H9 (cell line): ENCODE measurements around the gene FAM117A. TPM values are rescaled to one million over a fixed set of nuclear protein-coding genes. Genes with fewer than 3 reads are reported as not detected.

Experiments used
- DNase-seq: peaks from one replicate; pipeline ENCODE4 v3.0.0-alpha.2; 2017
- H2AFZ ChIP-seq: one replicate; pipeline ENCODE4 v1.6.1; 2013; ENCODE audit warnings: mild to moderate bottlenecking, low read length, control low read depth, moderate library complexity
- H2AK5ac ChIP-seq: 2 replicates; pipeline ENCODE4 v1.6.1; 2013; ENCODE audit warnings: low read length, control low read depth, mixed read lengths; ENCODE audit not compliant: insufficient read length
- H2BK120ac ChIP-seq: one replicate; pipeline ENCODE4 v1.6.1; 2013; ENCODE audit warnings: low read depth, mild to moderate bottlenecking, low read length, control low read depth, inconsistent platforms; ENCODE audit not compliant: poor library complexity, severe bottlenecking
- H2BK12ac ChIP-seq: 2 replicates; pipeline ENCODE4 v1.6.1; 2013; ENCODE audit warnings: low read length, control low read depth, mixed read lengths, low read depth; ENCODE audit not compliant: insufficient read length
- H2BK15ac ChIP-seq: 2 replicates; pipeline ENCODE4 v1.6.1; 2013; ENCODE audit warnings: low read depth, low read length, control low read depth
- H2BK20ac ChIP-seq: one replicate; pipeline ENCODE4 v1.6.1; 2013; ENCODE audit warnings: low read depth, mild to moderate bottlenecking, low read length, control low read depth, inconsistent platforms; ENCODE audit not compliant: poor library complexity, severe bottlenecking
- H2BK5ac ChIP-seq: 2 replicates; pipeline ENCODE4 v1.6.1; 2013; ENCODE audit warnings: low read length, control low read depth, mixed read lengths; ENCODE audit not compliant: insufficient read length
- H3K14ac ChIP-seq: 2 replicates; pipeline ENCODE4 v1.6.1; 2013; ENCODE audit warnings: low read length, control low read depth; ENCODE audit not compliant: insufficient read depth
- H3K18ac ChIP-seq: 2 replicates; pipeline ENCODE4 v1.6.1; 2013; ENCODE audit warnings: low read depth, mild to moderate bottlenecking, mixed read lengths, low read length, control low read depth; ENCODE audit not compliant: insufficient read length
- H3K23ac ChIP-seq: 2 replicates; pipeline ENCODE4 v1.6.1; 2013; ENCODE audit warnings: low read length, control low read depth, mixed read lengths, low read depth; ENCODE audit not compliant: insufficient read length
- H3K23me2 ChIP-seq: 2 replicates; pipeline ENCODE4 v1.6.1; 2013; ENCODE audit warnings: low read depth, mild to moderate bottlenecking, mixed read lengths, low read length, control low read depth; ENCODE audit not compliant: insufficient read length, poor library complexity, severe bottlenecking
- H3K27ac ChIP-seq: 2 replicates; pipeline ENCODE4 v1.5.1; 2013; ENCODE audit warnings: low read length, control low read depth, mixed read lengths, low read depth; ENCODE audit not compliant: insufficient read length
- H3K27me3 ChIP-seq: 2 replicates; pipeline ENCODE4 v1.6.1; 2013; ENCODE audit warnings: low read length, control low read depth, inconsistent platforms; ENCODE audit not compliant: insufficient read depth
- H3K4ac ChIP-seq: 2 replicates; pipeline ENCODE4 v1.6.1; 2013; ENCODE audit warnings: low read depth, mild to moderate bottlenecking, control low read depth, inconsistent platforms, low read length, moderate library complexity
- H3K4me1 ChIP-seq: 2 replicates; pipeline ENCODE4 v1.6.1; 2013; ENCODE audit warnings: low read length, control low read depth, inconsistent platforms; ENCODE audit not compliant: insufficient read depth
- H3K4me2 ChIP-seq: 2 replicates; pipeline ENCODE4 v1.6.1; 2013; ENCODE audit warnings: low read length, control low read depth, mixed read lengths; ENCODE audit not compliant: insufficient read length, insufficient read depth
- H3K56ac ChIP-seq: 2 replicates; pipeline ENCODE4 v1.6.1; 2013; ENCODE audit warnings: low read depth, mild to moderate bottlenecking, mixed read lengths, low read length, control low read depth; ENCODE audit not compliant: insufficient read length
- H3K79me1 ChIP-seq: 2 replicates; pipeline ENCODE4 v1.6.1; 2013; ENCODE audit warnings: low read depth, mild to moderate bottlenecking, moderate library complexity, low read length, control low read depth, inconsistent platforms; ENCODE audit not compliant: insufficient read depth, poor library complexity, severe bottlenecking
- H3K79me2 ChIP-seq: 2 replicates; pipeline ENCODE4 v1.6.1; 2013; ENCODE audit warnings: low read length, control low read depth, inconsistent platforms; ENCODE audit not compliant: insufficient read depth
- H3K9ac ChIP-seq: 2 replicates; pipeline ENCODE4 v1.6.1; 2013; ENCODE audit warnings: low read length, control low read depth, mixed read lengths; ENCODE audit not compliant: insufficient read length; ENCODE audit errors: extremely low read depth
- H3K9me3 ChIP-seq: one replicate; pipeline ENCODE4 v1.6.1; 2013; ENCODE audit warnings: low read depth, low read length, inconsistent platforms; ENCODE audit not compliant: control insufficient read depth
- H3T11ph ChIP-seq: one replicate; pipeline ENCODE4 v1.6.1; 2013; ENCODE audit warnings: mild to moderate bottlenecking, low read length, control low read depth, inconsistent platforms
- H4K20me1 ChIP-seq: one replicate; pipeline ENCODE4 v1.6.1; 2013; ENCODE audit not compliant: control insufficient read depth, insufficient read length, insufficient read depth
- H4K5ac ChIP-seq: 2 replicates; pipeline ENCODE4 v1.6.1; 2013; ENCODE audit warnings: low read depth, mild to moderate bottlenecking, mixed read lengths, low read length, control low read depth; ENCODE audit not compliant: insufficient read length
- H4K8ac ChIP-seq: replicated peaks from 2 replicates; pipeline ENCODE4 v1.6.1; 2013; ENCODE audit warnings: low read length, control low read depth, mixed read lengths, low read depth; ENCODE audit not compliant: insufficient read length
- H4K91ac ChIP-seq: 2 replicates; pipeline ENCODE4 v1.6.1; 2013; ENCODE audit warnings: low read depth, mild to moderate bottlenecking, moderate library complexity, mixed read lengths, low read length, control low read depth; ENCODE audit not compliant: insufficient read length
- H3K27ac Mint-ChIP-seq, 3 experiments: 2 replicates in 2 of 3; 3 replicates in 1 of 3; pipeline ENCODE4 v1.8.0; 2020 to 2021; ENCODE audit warnings: mixed read lengths in 3 of 3, mild to moderate bottlenecking in 1 of 3, moderate library complexity in 1 of 3
- H3K27me3 Mint-ChIP-seq: 2 replicates; pipeline ENCODE4 v1.8.0; 2021; ENCODE audit warnings: low read depth, mild to moderate bottlenecking, moderate library complexity, mixed read lengths
- H3K36me3 Mint-ChIP-seq, 3 experiments: 2 replicates in 2 of 3; 3 replicates in 1 of 3; pipeline ENCODE4 v1.8.0; 2020 to 2021; ENCODE audit warnings: low read depth in 3 of 3, mixed read lengths in 3 of 3; ENCODE audit not compliant: insufficient read depth in 1 of 3
- H3K4me1 Mint-ChIP-seq, 2 experiments: 2 replicates each; pipeline ENCODE4 v1.8.0; 2020; ENCODE audit warnings: mixed read lengths in 2 of 2
- H3K4me3 Mint-ChIP-seq, 2 experiments: 2 replicates in 1 of 2; 3 replicates in 1 of 2; pipeline ENCODE4 v1.8.0; 2020 to 2021; ENCODE audit warnings: mild to moderate bottlenecking in 2 of 2, mixed read lengths in 2 of 2, moderate library complexity in 1 of 2
- H3K9me3 Mint-ChIP-seq, 2 experiments: 2 replicates in 1 of 2; 3 replicates in 1 of 2; pipeline ENCODE4 v1.8.0; 2020; ENCODE audit warnings: mild to moderate bottlenecking in 2 of 2, mixed read lengths in 2 of 2, moderate library complexity in 1 of 2
- CTCF ChIP-seq: fragments of 200-600 bp; sonication (generic); conservative IDR thresholded peaks from 3 replicates; pipeline ENCODE4 v1.8.0; 2021; ENCODE audit warnings: antibody characterized with exemption, mild to moderate bottlenecking
- WGBS: extraction: QIAGEN DNeasy Blood & Tissue Kit; methylation state at CpG from one replicate; pipeline ENCODE4 v1.1.7; 2013; ENCODE audit warnings: missing lambda C conversion rate, low lambda C conversion rate, mixed read lengths; ENCODE audit not compliant: insufficient read length; ENCODE audit errors: extremely low coverage; 5-methylcytosine and 5-hydroxymethylcytosine counted together
- total RNA-seq: library from RNA; stranded (reverse); gene quantifications from 2 replicates; pipeline ENCODE4 v1.2.1, GENCODE V29; 2021

The FAM117A gene
- total RNA-seq, 1 experiment from 2014 or later, result 21.1 TPM

DNA sequence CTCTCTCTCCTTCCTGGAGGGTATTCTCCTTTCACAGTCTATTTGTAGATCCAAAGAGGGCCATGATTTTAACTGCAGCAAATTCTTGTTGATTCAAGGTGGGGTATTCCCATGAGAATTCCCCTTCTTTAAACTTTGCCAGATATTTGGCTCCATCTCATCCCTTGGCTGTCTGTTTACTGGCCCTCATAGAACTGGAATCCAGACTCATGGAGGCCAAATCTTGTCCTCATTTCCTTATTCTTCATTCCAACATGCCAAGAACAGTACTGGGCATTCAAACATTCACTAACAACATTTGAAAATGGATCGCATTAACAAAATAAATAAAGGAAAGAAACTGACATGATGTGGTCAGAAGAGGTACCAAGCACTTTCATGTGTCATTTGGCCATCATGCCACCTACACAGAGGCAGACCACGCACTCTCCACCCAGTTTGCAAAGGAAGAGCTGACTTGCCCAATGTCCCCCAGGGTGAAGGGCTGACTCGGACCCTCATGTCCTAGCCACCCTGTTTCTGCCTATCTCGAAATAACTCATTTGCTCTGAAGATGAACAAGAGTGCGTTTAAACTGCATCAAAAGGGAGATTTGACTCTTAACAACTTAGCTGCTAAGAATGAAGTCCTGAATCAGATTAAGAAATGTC lies 33.0 kb downstream of the FAM117A start:
- H3K4me1 ChIP-seq, result no peaks in the 10 kb centered on the region
- H3K14ac ChIP-seq, result no peak overlapping the region
- H3K27me3 ChIP-seq, result no peaks in the 10 kb centered on the region
- Mint-ChIP-seq H3K36me3 (peaks cover 17 to 22% (median 18%) of the 10 kb centered on the region in 3 experiments; a peak in 6 of 7 replicates), H3K27ac (no peak overlapping the region), H3K4me1 (no peaks in the 10 kb centered on the region), H3K4me3 (no peak overlapping the region), H3K9me3 (no peaks in the 10 kb centered on the region; a peak in 1 of 5 replicates), H3K27me3 (no peaks in the 10 kb centered on the region; the same call in 1 of the 2 replicates)
- H3K9me3 ChIP-seq, result no peaks in the 10 kb centered on the region
- H3K18ac ChIP-seq, result no peak overlapping the region
- no peak overlapping the region for H2BK120ac ChIP-seq
- no peak overlapping the region for H3K23ac ChIP-seq
- peaks cover 2% of the 10 kb centered on the region for H4K20me1 ChIP-seq
- TF ChIP-seq CTCF, result no peak
- DNase-seq, result no peak
- no peak overlapping the region for H3K4me2 ChIP-seq
- H4K5ac ChIP-seq, result no peak overlapping the region
- H2BK15ac ChIP-seq, result no peak overlapping the region
- no peaks in the 10 kb centered on the region for H3K79me2 ChIP-seq
- H3T11ph ChIP-seq, result no peak overlapping the region
- no CpG with 5 or more reads among the region's 5 CpGs for WGBS
- no peak overlapping the region for H3K4ac ChIP-seq
- no peak overlapping the region for H2BK5ac ChIP-seq
- H2AK5ac ChIP-seq, result no peak overlapping the region
- H4K91ac ChIP-seq, result no peak overlapping the region
- no peak overlapping the region for H3K56ac ChIP-seq
- H3K27ac ChIP-seq, result no peak overlapping the region
- H2BK12ac ChIP-seq, result no peak overlapping the region
- H2AFZ ChIP-seq, result no peak overlapping the region
- H3K79me1 ChIP-seq, result no peaks in the 10 kb centered on the region
- no peaks in the 10 kb centered on the region for H3K23me2 ChIP-seq
- H3K9ac ChIP-seq, result no peak overlapping the region
- no peak overlapping the region for H2BK20ac ChIP-seq
- no peak overlapping the region for H4K8ac ChIP-seq
